Activated CD4-positive, alpha-beta T cell treated with anti-CD3 and anti-CD28 coated beads, Interleukin-10, Interleukin-2, amounts not matched to agents 100 ng/mL and 50 ng/mL, durations not matched to agents 16 hours and 8 hours (primary cell): ENCODE measurements around the gene ZNF83.
A peak's percentile ranks its signal among the peaks of the same experiment; 100 is the strongest.
"Not testable (repeated sequence)": the region's sequence is repeated elsewhere in the genome, so short reads cannot be mapped to it uniquely, and the experiment has no call there.

Experiments
- DNase-seq: peaks from one replicate; pipeline ENCODE4 v3.0.0-alpha.2; 2020

Gene ZNF83

DNA sequence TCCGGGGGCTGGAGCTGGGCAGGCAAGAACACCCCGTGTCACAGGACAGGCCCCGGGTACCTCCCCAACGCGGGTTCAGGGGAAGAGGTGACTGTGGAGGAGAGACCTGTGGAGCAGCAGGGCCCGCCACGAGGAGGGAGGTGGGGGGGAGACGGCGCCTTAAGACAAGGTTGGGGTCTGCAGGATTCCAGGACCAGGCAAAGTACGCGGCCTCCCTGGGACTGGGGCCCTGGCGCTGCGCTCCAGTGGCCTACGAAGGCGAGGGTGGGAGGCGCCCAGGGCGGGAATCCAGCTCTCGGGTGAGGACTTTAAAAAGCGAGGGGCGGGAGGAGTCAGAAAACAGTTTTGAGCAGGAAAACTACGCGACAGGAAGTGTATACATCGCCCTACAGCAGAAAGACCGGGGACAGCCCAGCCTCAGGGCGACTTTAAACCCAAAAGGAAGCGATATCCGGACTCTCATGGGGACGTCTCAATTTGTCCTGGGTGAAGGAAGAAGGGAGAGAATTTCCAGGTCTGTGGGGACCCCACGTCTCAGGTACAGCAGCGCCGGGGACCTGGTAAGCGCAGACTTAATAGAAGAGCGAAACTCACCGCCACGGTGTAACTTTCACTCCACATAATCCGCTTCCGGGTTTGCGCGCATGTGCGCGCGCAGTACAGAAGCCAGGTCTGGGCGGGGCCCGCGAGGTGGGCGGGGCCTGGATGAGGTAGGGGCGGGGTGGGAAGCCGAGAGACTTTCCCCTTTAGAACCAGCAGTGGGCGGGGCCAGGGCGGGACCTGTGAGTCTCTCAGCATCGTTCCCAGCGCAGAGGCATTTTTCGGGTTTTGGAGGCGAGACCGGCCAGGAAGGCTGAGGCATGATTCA is at the start of gene ZNF83:
TSS of gene ZNF83 (minus strand) at position 638 of the 868 bp plus-strand sequence.
- peak; percentile 95 for DNase-seq

GRCh38 chr19:52687684-52688083 is 49.5 kb upstream of the ZNF83 start:
- DNase-seq: no peak

DNA sequence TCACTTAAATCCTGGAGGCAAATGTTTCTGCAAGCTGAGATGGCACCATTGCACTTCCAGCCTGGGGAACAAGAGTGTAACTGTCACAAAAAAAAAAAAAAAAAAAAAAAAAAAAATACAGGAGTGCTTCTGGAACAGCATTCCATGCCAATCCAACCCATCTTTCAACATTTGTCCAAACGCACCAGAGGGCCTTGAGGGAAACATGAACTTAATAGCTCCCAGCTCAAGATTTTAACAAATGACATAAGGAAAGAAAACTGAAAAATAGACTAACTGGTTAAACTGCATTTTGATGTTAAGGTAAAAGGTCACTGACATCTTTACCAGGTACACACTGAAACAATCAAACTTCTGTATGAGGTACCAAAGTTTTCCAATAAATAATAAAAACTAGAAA is 47.7 kb upstream of the ZNF83 start:
- DNase-seq: no peak

GRCh38 chr19:52681216-52681615 is 43.1 kb upstream of the ZNF83 start:
- DNase-seq: not testable (repeated sequence)

GRCh38 chr19:52679598-52679997 is 41.4 kb upstream of the ZNF83 start:
- DNase-seq: no peak

- not testable (repeated sequence) for DNase-seq
Measured at GRCh38 chr19:52675239-52675638, 37.1 kb upstream of the ZNF83 start.

DNA sequence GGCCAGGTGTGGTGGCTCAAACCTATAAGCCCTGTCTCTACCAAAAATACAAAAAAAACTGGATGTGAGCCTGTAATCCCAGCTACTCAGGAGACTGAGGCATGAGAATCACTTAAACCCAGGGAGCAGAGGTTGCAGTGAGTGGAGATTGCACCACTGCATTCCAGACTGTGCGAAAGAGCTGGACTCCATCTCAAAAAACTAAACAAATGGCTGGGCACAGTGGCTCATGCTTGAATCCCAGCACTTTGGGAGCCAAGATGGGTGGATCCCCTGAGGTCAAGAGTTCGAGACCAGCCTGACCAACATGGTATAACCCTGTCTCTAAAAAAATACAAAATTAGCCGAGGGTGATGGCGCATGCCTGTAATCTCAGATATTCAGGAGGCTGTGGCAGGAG is 34.9 kb upstream of the ZNF83 start:
- no peak for DNase-seq

DNA sequence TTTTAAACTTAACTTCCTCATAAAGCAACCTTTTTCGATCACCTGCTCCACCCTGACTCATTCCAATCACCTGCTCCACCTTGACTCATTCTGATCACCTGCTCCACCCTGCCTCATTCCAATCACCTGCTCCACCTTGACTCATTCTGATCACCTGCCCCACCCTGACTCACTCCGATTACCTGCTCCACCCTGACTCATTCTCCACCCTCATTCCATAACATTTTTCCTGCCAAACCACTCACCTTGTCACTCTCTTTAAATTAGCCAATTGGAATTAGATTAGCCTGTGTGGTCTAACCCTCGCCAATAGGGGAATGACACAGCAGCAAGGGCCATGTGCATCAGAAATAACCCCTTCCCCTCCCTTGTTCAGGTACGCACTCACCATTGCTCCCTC is 31.9 kb upstream of the ZNF83 start:
- peak; percentile 1 for DNase-seq

DNA sequence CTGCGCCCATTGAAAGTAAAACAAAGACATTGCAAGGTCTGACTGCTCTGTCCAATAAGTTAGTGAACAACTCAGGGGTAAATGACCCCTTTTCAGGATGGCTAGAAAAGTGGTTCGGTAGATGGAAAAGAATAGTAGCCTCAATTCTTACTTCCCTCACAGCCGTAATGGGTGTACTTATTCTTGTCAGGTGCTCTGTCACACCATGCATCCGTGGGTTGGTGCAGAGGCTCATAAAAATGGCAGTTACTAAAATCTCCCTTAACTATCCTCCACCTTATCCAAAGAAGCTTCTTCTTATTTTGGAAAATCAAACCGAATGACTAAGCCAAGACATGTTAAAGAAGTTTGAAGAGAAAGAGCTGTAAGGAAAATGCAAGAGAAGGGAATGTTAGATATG is 31.4 kb upstream of the ZNF83 start:
- no peak for DNase-seq

DNA sequence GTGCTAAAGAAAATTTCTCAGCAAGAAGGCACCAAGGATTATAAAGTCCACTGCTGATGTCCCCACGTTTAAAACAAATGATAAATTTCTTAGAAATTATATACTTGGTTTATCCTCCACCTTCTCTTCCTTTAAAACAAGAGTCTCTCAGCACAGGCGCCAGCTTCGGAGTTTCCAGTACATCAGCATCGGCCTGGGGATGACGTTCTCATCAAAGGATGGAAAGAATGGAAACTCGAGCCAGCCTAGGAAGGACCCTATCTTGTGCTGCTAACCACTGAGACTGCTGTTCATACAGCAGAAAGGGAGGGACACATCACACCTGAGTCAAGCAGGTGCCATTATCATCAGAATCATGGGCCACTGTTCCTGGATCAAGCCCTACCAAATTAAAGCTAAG is 29.8 kb upstream of the ZNF83 start:
- no peak for DNase-seq

GRCh38 chr19:52666506-52666905 is 28.4 kb upstream of the ZNF83 start:
- no peak for DNase-seq

- no peak for DNase-seq
Measured at GRCh38 chr19:52665529-52665928, 27.4 kb upstream of the ZNF83 start.

DNA sequence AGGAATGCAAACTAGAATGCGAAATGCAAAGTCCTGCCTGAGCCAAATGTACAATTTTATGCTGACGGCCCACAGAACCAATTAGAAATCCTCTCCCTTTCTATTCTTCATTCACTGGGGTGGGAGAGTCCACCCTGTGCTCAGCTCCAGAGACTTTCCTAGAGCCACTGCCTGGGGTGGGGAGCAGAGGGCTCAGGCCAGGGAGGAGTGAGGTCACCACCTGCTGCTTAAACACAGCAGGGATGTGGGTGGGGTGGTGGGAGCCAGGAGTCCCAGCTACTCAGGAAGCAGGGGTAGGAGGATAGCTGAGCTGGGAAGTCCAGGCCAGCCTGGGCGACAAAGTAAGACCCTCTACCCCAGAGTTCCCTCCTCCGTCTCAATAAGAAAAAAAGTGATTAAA is 26.9 kb upstream of the ZNF83 start:
- no peak for DNase-seq

GRCh38 chr19:52664461-52664860 is 26.3 kb upstream of the ZNF83 start:
- no peak for DNase-seq

DNA sequence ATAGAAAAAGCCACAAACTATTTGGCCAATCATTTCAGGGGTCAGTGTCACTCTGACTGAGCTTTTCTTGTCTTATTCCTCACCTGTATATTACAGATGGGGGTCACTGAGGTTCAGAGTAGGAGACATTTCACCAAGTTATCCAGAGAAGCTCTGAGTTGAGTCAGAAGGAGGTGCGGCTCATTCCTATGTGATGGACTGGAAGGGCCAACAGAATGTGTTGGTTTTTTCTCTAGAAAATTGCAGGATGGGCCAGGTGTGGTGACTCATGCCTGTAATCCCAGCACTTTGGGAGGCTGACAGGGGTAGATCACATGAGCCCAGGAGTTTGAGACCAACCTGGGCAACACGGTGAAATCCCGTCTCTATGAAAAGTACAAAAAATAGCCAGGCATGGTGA is 24.5 kb upstream of the ZNF83 start:
- DNase-seq: no peak

DNA sequence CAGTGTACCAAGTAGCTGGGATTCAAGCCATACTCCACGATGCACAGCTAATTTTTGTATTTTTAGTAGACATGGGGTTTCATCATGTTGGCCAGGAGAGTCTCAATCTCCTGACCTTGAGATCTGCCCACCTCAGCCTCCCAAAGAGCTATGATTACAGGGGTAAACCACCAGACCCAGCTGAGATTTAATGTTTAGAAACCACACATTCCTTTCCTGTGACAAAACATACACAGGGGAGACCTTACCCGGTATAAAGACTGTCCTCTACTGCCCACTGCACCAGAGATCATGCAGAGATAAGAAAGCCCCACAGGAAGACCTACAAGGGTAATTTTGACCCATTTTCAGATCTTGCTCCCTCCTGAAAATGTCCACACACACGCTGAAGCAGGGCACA is 22.8 kb upstream of the ZNF83 start:
- DNase-seq: no peak

DNA sequence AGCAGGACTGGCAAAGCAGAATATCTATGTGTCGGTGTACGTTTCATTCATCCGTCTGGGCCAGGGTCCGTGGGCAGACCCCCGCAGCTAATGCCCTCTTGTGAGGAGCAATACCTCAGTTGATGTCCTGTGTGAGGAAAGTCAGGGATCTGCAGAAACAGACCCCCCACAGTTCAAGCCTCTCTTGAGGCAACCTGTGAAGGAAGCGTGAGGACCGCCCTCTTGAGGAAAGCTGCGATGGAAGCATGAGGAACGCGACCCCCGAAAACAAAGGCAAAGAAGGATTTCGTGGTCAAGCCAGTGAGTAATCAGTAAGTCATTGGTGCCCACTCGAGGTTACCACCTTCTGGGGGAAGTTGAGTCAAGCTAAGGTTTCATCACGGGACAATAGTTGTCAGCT is 20.9 kb upstream of the ZNF83 start:
- DNase-seq: no peak

- no peak for DNase-seq
Measured at GRCh38 chr19:52658595-52658994, 20.4 kb upstream of the ZNF83 start.

GRCh38 chr19:52653161-52653560 is 15.0 kb upstream of the ZNF83 start:
- DNase-seq: no peak

DNA sequence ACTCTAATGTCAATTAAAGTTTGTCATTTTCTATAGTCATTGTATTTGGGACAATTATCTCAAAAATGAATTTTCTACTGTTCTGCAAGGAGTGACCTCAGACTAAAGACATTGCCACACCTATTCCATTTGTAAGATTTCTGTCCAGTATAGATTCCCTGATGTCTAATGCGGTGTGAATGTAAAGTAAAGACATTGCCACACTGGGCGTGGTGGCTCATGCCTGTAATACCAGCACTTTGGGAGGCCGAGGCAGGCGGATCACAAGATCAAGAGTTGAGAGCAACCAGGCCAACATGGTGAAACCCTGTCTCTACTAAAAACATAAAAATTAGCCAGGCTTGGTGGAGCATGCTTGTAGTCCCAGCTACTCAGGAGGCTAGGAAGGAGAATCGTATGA is 13.8 kb upstream of the ZNF83 start:
- DNase-seq: no peak

GRCh38 chr19:52648336-52649016 is 10.3 kb upstream of the ZNF83 start:
- DNase-seq: no peak

DNA sequence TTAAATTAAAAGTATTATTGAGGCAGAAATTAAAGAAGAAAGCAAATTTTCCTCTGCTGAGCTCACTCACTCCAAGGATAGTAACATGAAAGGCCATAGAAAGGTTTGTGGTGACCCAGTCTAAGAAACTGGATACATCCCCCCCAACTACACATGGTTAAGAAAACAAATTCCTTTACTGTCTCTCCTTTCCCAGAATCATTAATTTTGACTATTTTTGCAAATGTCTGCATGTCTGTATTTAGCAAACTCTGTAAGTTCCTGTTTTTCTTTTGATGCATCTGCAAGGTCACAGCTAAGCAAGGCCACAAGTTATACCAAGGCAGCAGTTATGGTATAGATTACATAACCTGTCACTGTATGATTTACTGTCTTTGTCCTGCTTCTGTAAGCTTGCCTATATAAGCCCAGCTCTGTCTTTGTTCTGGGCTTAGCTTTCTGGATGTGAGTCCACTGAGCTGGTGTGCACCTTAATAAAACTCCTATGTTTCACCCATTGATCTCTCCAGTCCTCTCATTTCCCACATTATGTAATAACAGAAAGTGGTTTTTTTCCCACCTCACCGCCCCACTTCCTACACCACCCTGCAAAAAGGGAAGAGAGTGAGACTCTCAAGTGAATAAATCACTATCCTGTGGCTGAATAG is 8.5 kb upstream of the ZNF83 start:
- no peak for DNase-seq

GRCh38 chr19:52640916-52641315 is 2.8 kb upstream of the ZNF83 start:
- DNase-seq: no peak

DNA sequence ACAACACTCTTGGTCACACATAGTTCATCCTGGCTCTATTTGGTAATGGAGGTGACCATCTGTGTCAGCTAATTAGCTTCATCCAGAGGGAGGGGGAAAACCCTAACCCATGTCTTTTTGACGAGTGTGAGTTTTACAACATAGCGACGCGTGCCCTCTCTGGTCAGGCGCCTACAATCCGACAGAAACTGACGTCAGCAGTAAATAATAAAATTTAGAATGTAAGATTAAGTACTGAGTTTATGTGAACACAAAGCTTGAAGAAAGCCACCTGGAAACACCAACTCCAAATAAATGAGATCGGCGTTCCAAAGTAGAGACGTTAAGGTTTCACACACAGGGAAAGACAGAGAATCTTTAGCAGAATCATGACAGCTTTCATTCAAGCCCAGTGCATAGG is 1.8 kb upstream of the ZNF83 start:
- DNase-seq: no peak
